ENCODE data around the gene TUBB4A. TPM values are rescaled to one million over a fixed set of nuclear protein-coding genes. Genes with fewer than 3 reads are reported as not detected.
"Not testable (repeated sequence)": the region's sequence is repeated elsewhere in the genome, so short reads cannot be mapped to it uniquely, and the experiment has no call there.

Gene TUBB4A
- total RNA-seq, 1 donor from 2014 or later = 1.2 TPM

DNA sequence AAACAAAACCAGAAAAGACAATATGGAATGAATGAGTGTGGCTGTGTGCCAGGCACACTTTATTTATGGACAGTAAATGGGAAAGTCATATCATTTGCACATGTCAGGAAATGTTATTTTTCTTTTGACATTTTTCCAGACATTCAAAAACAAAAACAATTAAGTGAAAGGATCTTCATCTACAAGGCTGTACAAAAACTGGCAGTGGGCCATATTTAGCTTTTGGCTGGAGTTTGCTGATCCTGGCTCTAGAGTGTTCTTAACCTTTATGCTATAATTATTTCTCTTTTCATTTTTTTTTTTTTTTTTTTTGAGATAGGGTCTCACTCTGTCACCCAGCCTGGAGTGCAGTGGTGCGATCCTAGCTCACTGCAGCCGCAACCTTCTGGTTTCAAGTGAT lies 22.2 kb upstream of the TUBB4A start:
- no peak for DNase-seq (ENCODE audit: low spot score)

DNA sequence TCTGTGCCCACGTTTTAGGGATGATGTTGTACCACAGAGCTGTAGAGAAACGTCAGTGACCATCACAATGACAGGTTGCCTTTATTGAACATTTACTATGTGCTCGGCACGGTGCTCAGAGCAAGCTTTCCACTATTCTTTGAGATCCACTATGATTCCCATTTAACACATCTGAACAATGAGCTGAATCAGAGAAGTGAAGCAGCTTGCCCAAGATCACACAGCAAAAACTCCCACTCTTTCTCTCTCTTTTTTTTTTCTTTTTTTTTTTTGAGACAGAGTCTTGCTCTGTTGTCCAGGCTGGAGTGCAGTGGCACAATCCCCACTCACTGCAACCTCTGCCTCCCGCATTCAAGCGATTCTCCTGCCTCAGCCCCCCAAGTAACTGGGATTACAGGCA lies 20.6 kb upstream of the TUBB4A start:
- DNase-seq (ENCODE audit: low spot score) = no peak

DNA sequence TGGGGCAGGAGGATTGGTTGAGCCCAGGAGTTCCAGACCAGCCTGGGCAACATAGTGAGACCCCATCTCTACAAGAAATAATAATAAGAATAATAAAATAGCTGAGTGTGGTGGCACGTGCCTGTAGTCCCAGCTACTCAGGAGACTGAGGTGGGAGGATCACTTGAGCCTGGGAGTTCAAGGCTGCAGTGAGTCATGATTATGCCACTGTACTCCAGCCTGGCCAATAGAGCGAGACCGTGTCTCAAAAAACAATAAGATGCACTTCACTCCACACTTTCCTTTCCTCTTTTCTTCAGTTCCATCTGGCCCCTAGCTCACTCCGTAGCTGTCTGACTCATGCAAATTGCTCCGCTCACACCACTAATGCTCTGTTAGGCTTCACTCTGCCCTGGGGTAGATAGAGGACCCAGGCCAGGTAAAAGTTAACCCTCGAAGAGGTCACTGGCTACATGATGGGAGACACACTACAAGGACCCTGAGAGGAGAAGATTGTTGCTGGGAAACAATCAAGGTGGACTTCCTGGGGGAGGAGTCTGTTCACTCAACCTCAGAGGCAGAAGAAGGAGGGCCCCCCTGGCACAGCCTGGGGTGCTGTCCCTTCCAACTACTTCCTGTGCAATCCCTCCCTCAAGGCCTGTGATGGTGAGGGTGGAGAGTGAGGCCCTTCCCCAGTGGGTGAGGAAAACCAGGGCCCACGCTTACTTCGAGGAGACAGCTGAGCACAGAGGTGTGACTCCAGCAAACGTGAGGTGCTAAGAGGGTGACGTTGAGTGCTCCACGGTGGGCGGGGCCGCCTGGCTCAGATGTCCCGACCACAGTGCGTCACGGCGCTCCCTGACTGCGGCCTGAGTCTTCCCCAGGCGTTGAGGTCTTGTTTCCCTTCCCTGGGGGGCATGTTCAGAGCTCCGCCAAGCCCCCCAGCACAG lies 19.9 kb upstream of the TUBB4A start:
- DNase-seq (ENCODE audit: low spot score) = no peak

DNA sequence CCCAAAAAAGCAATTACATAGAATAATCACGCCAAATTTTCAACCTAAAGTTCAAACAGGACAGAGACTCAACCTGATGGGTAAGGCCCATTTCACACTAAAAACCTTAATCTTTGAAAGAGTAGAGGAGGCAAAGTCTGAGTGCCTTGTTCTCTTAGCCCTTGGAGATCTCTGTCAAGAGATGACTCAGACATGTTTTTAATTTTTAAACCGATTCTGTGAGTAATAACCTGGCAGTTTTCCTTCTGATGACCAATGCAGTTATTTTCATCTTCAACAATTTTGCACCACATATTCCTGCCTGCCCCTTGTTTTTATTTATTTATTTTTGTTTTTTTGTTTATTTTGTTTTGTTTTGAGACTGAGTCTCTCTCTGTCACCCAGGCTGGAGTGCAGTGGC lies 17.2 kb upstream of the TUBB4A start:
- no peak for DNase-seq (ENCODE audit: low spot score)

DNA sequence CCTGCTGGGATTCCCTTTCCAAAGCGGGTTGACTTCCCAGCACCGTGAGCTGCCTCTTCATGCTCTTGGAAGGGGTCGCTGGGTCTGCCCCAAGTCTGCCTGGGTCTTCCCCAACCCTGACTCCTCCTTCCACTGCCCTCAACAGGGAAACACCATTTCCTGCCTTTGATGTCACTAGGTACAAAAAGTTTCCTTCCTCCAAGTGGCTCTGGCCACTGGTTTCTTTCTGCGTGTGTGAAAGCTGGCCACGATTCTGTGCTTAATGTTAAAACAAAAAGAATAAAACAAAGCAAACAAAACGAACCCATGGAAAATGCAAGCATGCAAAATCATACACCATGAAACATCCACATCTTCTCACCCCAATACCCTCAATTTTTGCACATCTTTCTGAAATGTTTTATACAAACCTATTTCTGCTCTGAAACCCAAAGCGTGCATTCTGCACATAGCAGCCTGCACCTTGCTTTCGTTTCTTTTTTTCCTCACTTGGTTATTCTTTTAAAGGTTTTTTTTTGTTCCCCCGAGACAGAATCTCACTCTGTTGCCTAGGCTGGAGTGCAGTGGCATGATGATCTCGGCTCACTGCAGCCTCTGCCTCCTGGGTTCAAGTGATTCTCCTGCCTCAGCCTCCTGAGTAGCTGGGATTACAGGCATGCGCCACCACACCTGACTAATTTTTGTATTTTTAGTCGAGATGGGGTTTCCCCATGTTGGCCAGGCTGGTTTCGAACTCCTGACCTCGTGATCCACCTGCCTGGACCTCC lies 16.2 kb upstream of the TUBB4A start:
- DNase-seq (ENCODE audit: low spot score) = no peak

GRCh38 chr19:6516659-6517291 lies 14.7 kb upstream of the TUBB4A start:
- peak; percentile 88 for DNase-seq (ENCODE audit: low spot score)

DNA sequence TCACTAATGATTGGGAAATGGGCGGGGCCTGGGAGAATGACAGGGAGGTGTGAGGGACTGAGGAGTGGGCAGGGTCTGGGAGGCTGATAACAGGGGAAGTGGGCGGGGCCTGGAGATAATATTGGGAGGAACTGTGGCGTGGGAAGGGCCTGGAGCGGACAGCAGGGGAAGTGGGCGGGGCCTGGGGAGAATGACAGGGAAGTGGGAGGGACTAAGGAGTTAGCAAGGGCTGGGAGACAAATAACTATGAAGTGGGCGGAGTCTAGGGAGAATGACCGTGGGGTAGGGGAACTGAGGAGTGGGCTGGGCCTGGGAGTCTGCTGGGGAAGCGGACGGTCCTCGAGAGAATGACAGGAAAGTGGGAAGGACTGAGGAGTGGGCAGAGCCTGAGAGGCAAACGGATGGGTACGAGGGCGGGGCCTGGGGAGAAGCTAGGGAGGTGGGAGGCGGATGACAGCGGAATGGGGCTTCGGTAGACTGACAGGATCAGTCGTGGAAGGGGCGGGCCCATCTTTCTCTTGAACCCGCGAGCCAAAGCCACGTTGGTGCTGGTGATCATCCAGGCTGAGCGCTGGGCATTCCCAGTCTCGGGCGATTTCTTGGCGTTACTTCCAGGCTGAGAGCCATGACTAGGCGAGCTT lies 14.0 kb upstream of the TUBB4A start:
- DNase-seq (ENCODE audit: low spot score) = peak; percentile 92

GRCh38 chr19:6514926-6515544 lies 12.9 kb upstream of the TUBB4A start:
- DNase-seq (ENCODE audit: low spot score) = no peak

DNA sequence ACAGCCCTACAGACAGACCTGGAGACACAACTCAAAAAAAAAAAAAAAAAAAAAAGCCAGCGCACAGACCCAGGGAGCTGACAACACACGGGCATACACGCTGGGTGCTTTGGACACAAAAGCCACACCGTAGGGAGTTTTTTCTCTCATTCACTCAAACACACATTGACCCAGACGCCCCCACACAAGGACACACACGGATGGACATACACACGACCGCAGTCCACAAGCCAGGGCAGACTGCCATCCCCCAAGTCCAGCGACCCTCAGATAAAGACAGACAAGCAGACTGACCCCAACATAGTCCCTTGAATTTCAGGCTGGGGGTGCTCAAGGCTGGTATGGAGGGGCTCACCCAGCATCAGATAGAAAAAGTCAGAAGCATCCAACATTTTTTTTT lies 12.0 kb upstream of the TUBB4A start:
- DNase-seq (ENCODE audit: low spot score) = no peak

DNA sequence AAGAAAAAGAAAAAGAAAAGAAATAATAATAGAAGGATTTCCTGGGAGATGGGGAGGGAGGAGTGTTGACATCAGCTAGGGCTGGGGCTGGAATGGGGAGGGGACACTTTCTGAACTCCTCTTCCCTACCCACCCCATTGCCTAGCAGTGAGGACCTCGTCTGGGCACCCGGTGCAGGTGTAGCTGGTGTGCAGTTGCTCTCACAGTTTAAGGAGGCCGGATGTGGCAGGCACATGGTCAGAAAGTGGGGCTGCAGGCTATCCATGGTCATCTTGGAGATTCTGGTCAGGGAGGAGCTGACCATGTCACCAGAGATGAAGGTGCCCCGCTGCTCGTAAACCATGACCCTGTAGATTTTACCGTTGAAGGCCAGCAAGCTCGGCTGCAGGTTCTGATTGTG lies 8.5 kb upstream of the TUBB4A start:
- no peak for DNase-seq (ENCODE audit: low spot score)

DNA sequence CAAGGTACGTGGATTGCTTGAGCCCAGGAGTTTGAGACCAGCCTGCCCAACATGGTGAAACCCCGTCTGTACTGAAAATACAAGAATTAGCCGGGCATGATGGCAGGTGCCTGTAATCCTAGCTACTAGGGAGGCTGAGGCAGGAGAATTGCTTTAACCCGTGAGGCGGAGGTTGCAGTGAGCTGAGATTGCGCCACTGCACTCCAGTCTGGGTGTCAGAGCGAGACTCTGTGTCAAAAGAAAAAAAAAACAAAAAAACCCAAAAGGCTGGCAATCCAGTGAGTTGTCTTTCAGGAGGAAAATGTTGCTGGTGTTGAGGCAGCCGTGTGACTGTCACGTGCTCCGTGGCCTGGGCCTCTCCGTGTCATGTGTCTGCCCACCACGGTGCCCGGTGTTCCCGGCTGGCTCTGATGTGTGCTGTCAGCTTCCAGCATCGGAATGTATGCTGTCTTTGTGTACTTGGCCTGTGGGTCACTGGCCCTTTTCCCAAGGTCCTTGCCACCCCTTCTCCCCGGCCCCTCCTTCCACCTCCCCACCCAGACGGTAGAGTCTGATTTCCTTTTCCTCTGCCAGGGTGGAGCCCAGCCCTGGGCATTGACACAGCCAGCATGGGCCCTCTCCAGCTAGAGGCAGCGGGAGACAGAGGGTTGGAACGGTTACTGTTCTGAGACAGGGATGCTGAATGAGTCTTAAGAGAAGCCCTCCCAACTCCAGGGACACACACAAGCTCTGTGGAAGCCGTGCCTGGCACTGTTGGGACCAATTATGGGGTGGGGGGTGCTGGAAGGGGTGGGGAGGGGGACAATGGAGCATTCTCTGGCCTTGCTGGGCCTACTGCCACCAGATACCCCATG lies 7.2 kb upstream of the TUBB4A start:
- DNase-seq (ENCODE audit: low spot score) = no peak

DNA sequence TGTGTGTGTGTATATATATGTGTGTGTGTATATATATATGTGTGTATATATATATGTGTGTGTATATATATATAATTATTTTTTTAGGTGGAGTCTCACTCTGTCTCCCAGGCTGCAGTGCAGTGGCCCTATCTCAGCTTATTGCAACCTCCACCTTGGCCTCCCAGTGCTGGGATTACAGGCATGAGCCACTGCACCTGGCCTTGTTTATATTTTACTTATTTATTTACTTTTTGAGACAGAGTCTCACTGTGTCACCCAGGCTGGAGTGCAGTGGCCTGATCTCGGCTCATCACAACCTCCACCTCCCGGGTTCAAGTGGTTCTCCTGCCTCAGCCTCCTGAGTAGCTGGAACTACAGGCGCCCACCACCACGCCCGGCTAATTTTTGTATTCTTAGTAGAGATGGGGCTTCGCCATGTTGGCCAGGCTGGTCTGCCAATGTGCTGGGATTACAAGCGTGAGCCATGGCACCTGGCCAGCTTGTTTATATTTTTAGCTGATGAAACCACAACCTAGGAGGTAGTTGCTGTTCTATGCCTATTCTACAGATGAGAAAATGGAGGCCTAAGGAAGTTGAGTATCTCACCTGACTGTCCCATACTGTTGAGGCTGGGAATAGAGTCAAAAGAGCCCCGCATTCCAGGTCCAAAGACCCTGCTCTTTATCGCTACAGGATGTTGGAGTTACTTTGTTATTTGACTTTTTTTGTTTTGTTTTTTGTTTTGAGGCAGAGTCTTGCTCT lies 6.1 kb upstream of the TUBB4A start:
- DNase-seq (ENCODE audit: low spot score) = not testable (repeated sequence)

- no peak for DNase-seq (ENCODE audit: low spot score)
Observed at GRCh38 chr19:6503407-6504201, 1.5 kb upstream of the TUBB4A start.

GRCh38 chr19:6500837-6501739 lies 1.0 kb downstream of the TUBB4A start:
- DNase-seq (ENCODE audit: low spot score) = no peak

- no peak for DNase-seq (ENCODE audit: low spot score)
Observed at GRCh38 chr19:6499052-6499790, 2.9 kb downstream of the TUBB4A start.

GRCh38 chr19:6498294-6499036 lies 3.6 kb downstream of the TUBB4A start:
- no peak for DNase-seq (ENCODE audit: low spot score)

Measured in ureter (tissue), 1 donor.